Neural cell (in vitro differentiated cells): ENCODE results near the gene CDKN2AIPNL. TPM values are rescaled to one million over a fixed set of nuclear protein-coding genes. Genes with fewer than 3 reads are reported as not detected.

Experiments used
- H2AFZ ChIP-seq: fragments of 200-600, 300-800 bp; sonication (generic), shearing (Covaris generic); 2 replicates; pipeline ENCODE4 v1.6.0; 2014; ENCODE audit warnings: low read depth, mild to moderate bottlenecking, antibody characterized with exemption, low read length, moderate library complexity
- H3F3A ChIP-seq: fragments of 200-600 bp; shearing (Covaris generic); 2 replicates; pipeline ENCODE4 v1.6.1; 2016; ENCODE audit warnings: mild to moderate bottlenecking, moderate library complexity, mixed read lengths, antibody characterized with exemption, low read length; ENCODE audit not compliant: insufficient read depth, poor library complexity, severe bottlenecking
- H3K27ac ChIP-seq: fragments of 200-600, 300-800 bp; sonication (generic), shearing (Covaris generic); 2 replicates; pipeline ENCODE4 v1.5.1; 2014; ENCODE audit warnings: mild to moderate bottlenecking, low read length, moderate library complexity
- H3K27me3 ChIP-seq: fragments of 300-800, 200-600 bp; sonication (generic), shearing (Covaris generic); 2 replicates; pipeline ENCODE4 v1.6.0; 2014; ENCODE audit warnings: mild to moderate bottlenecking, low read depth, low read length, moderate library complexity; ENCODE audit not compliant: insufficient read depth
- H3K36me3 ChIP-seq: fragments of 300-800, 200-600 bp; sonication (generic), shearing (Covaris generic); 2 replicates; pipeline ENCODE4 v1.5.1; 2014; ENCODE audit warnings: mild to moderate bottlenecking, antibody characterized with exemption, low read length, moderate library complexity; ENCODE audit not compliant: insufficient read depth
- H3K4me2 ChIP-seq: fragments of 300-800, 200-600 bp; sonication (generic), shearing (Covaris generic); 2 replicates; pipeline ENCODE4 v1.6.0; 2014; ENCODE audit warnings: mild to moderate bottlenecking, low read length
- H3K4me3 ChIP-seq: fragments of 300-800, 200-600 bp; sonication (generic), shearing (Covaris generic); 2 replicates; pipeline ENCODE4 v1.5.1; 2014; ENCODE audit warnings: mild to moderate bottlenecking, low read length, moderate library complexity
- H3K79me2 ChIP-seq: fragments of 200-600 bp; shearing (Covaris generic); replicated peaks from 2 replicates; pipeline ENCODE4 v1.6.0; 2014; ENCODE audit warnings: mild to moderate bottlenecking, low read length, moderate library complexity; ENCODE audit not compliant: insufficient read depth
- H3K9ac ChIP-seq: fragments of 300-800, 200-600 bp; sonication (generic), shearing (Covaris generic); 2 replicates; pipeline ENCODE4 v1.6.1; 2016; ENCODE audit warnings: mild to moderate bottlenecking, low read length, mixed read lengths
- H3K9me2 ChIP-seq: fragments of 200-600 bp; shearing (Covaris generic); 2 replicates; pipeline ENCODE4 v1.6.1; 2016; ENCODE audit warnings: mild to moderate bottlenecking, low read length, mixed read lengths; ENCODE audit not compliant: insufficient read depth
- H3K9me3 ChIP-seq: fragments of 200-600, 300-800 bp; sonication (generic), shearing (Covaris generic); 2 replicates; pipeline ENCODE4 v1.6.1; 2016; ENCODE audit warnings: mild to moderate bottlenecking, mixed run types, low read length, moderate library complexity, mixed read lengths
- H4K20me1 ChIP-seq: fragments of 200-600 bp; shearing (Covaris generic); 2 replicates; pipeline ENCODE4 v1.6.1; 2016; ENCODE audit warnings: mild to moderate bottlenecking, mixed run types; ENCODE audit not compliant: insufficient read depth
- CTCF ChIP-seq: fragments of 450-650 bp; IDR thresholded peaks from 2 replicates; pipeline ENCODE4 v1.5.1; 2014; ENCODE audit warnings: antibody characterized with exemption, mild to moderate bottlenecking, moderate library complexity; ENCODE audit not compliant: poor library complexity, severe bottlenecking
- EP300 ChIP-seq: fragments of 450-650 bp; conservative IDR thresholded peaks from 2 replicates; pipeline ENCODE4 v1.6.1; 2014; ENCODE audit warnings: antibody characterized with exemption, mild to moderate bottlenecking, moderate library complexity; ENCODE audit not compliant: poor library complexity, severe bottlenecking
- EZH2 ChIP-seq: fragments of 200-600, 300-800 bp; shearing (Covaris generic), sonication (generic); IDR thresholded peaks from 2 replicates; pipeline ENCODE4 v1.6.1; 2014; ENCODE audit warnings: antibody characterized with exemption, low read length, borderline replicate concordance, mild to moderate bottlenecking; ENCODE audit not compliant: insufficient read depth, poor library complexity, severe bottlenecking
- MXI1 ChIP-seq: fragments of 450-650 bp; conservative IDR thresholded peaks from 2 replicates; pipeline ENCODE4 v1.6.1; 2014; ENCODE audit warnings: antibody characterized with exemption, mild to moderate bottlenecking; ENCODE audit not compliant: poor library complexity, severe bottlenecking
- POLR2AphosphoS5 ChIP-seq: IDR thresholded peaks from 2 replicates; pipeline ENCODE4 v1.6.1; 2012
- RAD21 ChIP-seq: fragments of 450-650 bp; conservative IDR thresholded peaks from 2 replicates; pipeline ENCODE4 v1.6.1; 2014; ENCODE audit warnings: antibody characterized with exemption, mild to moderate bottlenecking, moderate library complexity
- REST ChIP-seq: IDR thresholded peaks from 2 replicates; pipeline ENCODE4 v1.6.1; 2012; ENCODE audit warnings: borderline replicate concordance
- SMC3 ChIP-seq: fragments of 450-650 bp; conservative IDR thresholded peaks from 2 replicates; pipeline ENCODE4 v1.6.1; 2014; ENCODE audit warnings: antibody characterized with exemption, mild to moderate bottlenecking, moderate library complexity; ENCODE audit not compliant: poor library complexity
- TAF1 ChIP-seq: IDR thresholded peaks from 2 replicates; pipeline ENCODE4 v1.6.1; 2012; ENCODE audit warnings: low read depth
- polyA plus RNA-seq: library from polyadenylated mRNA; depleted of rRNA; stranded (reverse); fragments of >200 nt; gene quantifications from 2 replicates; pipeline ENCODE4 v1.2.3, GENCODE V29; 2014

Gene CDKN2AIPNL
- polyA plus RNA-seq, 1 donor from 2014 or later, result 78.4 TPM

- Histone ChIP-seq H3F3A (no peaks in the 10 kb centered on the region), H3K9ac (no peak overlapping the region), H3K4me3 (no peak overlapping the region), H3K4me2 (no peak overlapping the region), H2AFZ (no peak overlapping the region), H3K9me2 (no peaks in the 10 kb centered on the region), H3K36me3 (no peaks in the 10 kb centered on the region), H3K27ac (no peak overlapping the region), H3K27me3 (no peaks in the 10 kb centered on the region), H4K20me1 (no peaks in the 10 kb centered on the region), H3K79me2 (no peaks in the 10 kb centered on the region), H3K9me3 (no peaks in the 10 kb centered on the region)
- no peak for TF ChIP-seq EZH2
- no peak for TF ChIP-seq POLR2AphosphoS5
- TF ChIP-seq CTCF, result no peak
- TF ChIP-seq RAD21, result no peak
- no peak for TF ChIP-seq EP300
- no peak for TF ChIP-seq REST
- TF ChIP-seq SMC3, result no peak
- no peak for TF ChIP-seq MXI1
- no peak for TF ChIP-seq TAF1
Observed at GRCh38 chr5:134453016-134453415, 41.3 kb upstream of the CDKN2AIPNL start.

GRCh38 chr5:134451936-134452505 lies 40.3 kb upstream of the CDKN2AIPNL start:
- Histone ChIP-seq H3K4me2 (no peak overlapping the region), H4K20me1 (no peaks in the 10 kb centered on the region), H3K9ac (no peak overlapping the region), H3K4me3 (no peak overlapping the region), H3K9me2 (no peaks in the 10 kb centered on the region), H3K36me3 (no peaks in the 10 kb centered on the region), H3F3A (no peaks in the 10 kb centered on the region), H3K9me3 (no peaks in the 10 kb centered on the region), H3K79me2 (no peaks in the 10 kb centered on the region), H2AFZ (no peak overlapping the region), H3K27ac (no peak overlapping the region), H3K27me3 (no peaks in the 10 kb centered on the region)
- no peak for TF ChIP-seq CTCF
- TF ChIP-seq MXI1, result no peak
- no peak for TF ChIP-seq TAF1
- TF ChIP-seq EZH2, result no peak
- TF ChIP-seq REST, result no peak
- no peak for TF ChIP-seq EP300
- no peak for TF ChIP-seq RAD21
- no peak for TF ChIP-seq POLR2AphosphoS5
- no peak for TF ChIP-seq SMC3
